GM23338 (cell line): ENCODE data around the gene RARRES2.

Experiments used
- CREB1 ChIP-seq: fragments of 250-450 bp; sonication (Bioruptor Pico); IDR thresholded peaks from 2 replicates; pipeline ENCODE4 v1.5.0; 2020; ENCODE audit warnings: low read depth, mild to moderate bottlenecking, moderate library complexity
- CTCF ChIP-seq, 2 experiments: fragments of 200-600 bp in 1 of 2; sonication (generic) in 1 of 2; conservative IDR thresholded peaks; 2 replicates each; pipeline versions ENCODE4 v1.5.1 to v1.6.1; 2016 to 2017; ENCODE audit warnings: antibody characterized with exemption in 2 of 2, low read depth in 2 of 2, mild to moderate bottlenecking in 2 of 2, moderate library complexity in 1 of 2
- ETS1 ChIP-seq: IDR thresholded peaks from 2 replicates; pipeline ENCODE4 v1.6.1; 2016; ENCODE audit warnings: antibody characterized with exemption
- EZH2 ChIP-seq: fragments of 200-600 bp; sonication (generic); IDR thresholded peaks from one replicate; pipeline ENCODE4 v1.8.0; 2017; ENCODE audit warnings: antibody characterized with exemption, mild to moderate bottlenecking, low read depth; ENCODE audit not compliant: unreplicated experiment
- EZH2phosphoT487 ChIP-seq: fragments of 200-600 bp; sonication (generic); IDR thresholded peaks from one replicate; pipeline ENCODE4 v1.8.1; 2018; ENCODE audit warnings: antibody characterized with exemption; ENCODE audit not compliant: unreplicated experiment
- JUNB ChIP-seq: IDR thresholded peaks from one replicate; pipeline ENCODE4 v1.6.1; 2016; ENCODE audit warnings: antibody characterized with exemption; ENCODE audit not compliant: unreplicated experiment
- POLR2AphosphoS5 ChIP-seq: IDR thresholded peaks from 2 replicates; pipeline ENCODE4 v1.6.1; 2016; ENCODE audit warnings: antibody characterized with exemption, low read depth
- REST ChIP-seq: IDR thresholded peaks from one replicate; pipeline ENCODE4 v1.6.1; 2018; ENCODE audit warnings: antibody characterized with exemption; ENCODE audit not compliant: unreplicated experiment
- STAT1 ChIP-seq: IDR thresholded peaks from one replicate; pipeline ENCODE4 v1.6.1; 2016; ENCODE audit warnings: antibody characterized with exemption; ENCODE audit not compliant: unreplicated experiment
- ZNF114 ChIP-seq: fragments of 250-450 bp; sonication (Bioruptor Pico); IDR thresholded peaks from 2 replicates; pipeline ENCODE4 v1.5.0; 2020; ENCODE audit warnings: mild to moderate bottlenecking, moderate library complexity
- ZNF331 ChIP-seq: fragments of 250-450 bp; sonication (Bioruptor Pico); IDR thresholded peaks from 2 replicates; pipeline ENCODE4 v1.5.0; 2020; ENCODE audit warnings: low read depth, mild to moderate bottlenecking, moderate library complexity

- TF ChIP-seq CTCF (conservative IDR thresholded peaks at IDR 0.05; ENCODE audit: low read depth in 2 of 2) (no peak), POLR2AphosphoS5 (no peak), REST (no peak), EZH2 (no peak), EZH2phosphoT487 (no peak), CREB1 (CRISPR knock-in tag) (no peak), ETS1 (no peak), JUNB (no peak), STAT1 (no peak), ZNF114 (no peak), ZNF331 (CRISPR knock-in tag) (no peak)
These were observed 5.7 kb downstream of the RARRES2 start for GRCh38 chr7:150335774-150336112.
